Fibroblast of skin of right biceps (primary cell): Measurements from ENCODE around the gene RPUSD4.
"Not testable (repeated sequence)": the region's sequence is repeated elsewhere in the genome, so short reads cannot be mapped to it uniquely, and the experiment has no call there.

Experiments
- DNase-seq: peaks from one replicate; pipeline ENCODE4 v3.0.0-alpha.2; 2013

The RPUSD4 gene

GRCh38 chr11:126211236-126212088 lies at the start of gene RPUSD4, which contains the start of gene FAM118B:
Gene RPUSD4, minus strand, starts transcription at chr11:126211650. Its CDS starts 12 bp downstream, at chr11:126211638.
Gene FAM118B, plus strand, starts transcription at chr11:126211782. Its CDS starts 23,220 bp downstream, at chr11:126235002.
- peak; percentile 96 for DNase-seq

- peak; percentile 53 for DNase-seq
Measured at GRCh38 chr11:126257764-126258163, 46.3 kb upstream of the RPUSD4 start.

GRCh38 chr11:126257144-126257543 lies 45.7 kb upstream of the RPUSD4 start:
- no peak for DNase-seq

- DNase-seq: no peak
Measured at GRCh38 chr11:126256216-126256615, 44.8 kb upstream of the RPUSD4 start.

GRCh38 chr11:126255507-126255906 lies 44.1 kb upstream of the RPUSD4 start:
- DNase-seq: not testable (repeated sequence)

- DNase-seq: no peak
Measured at GRCh38 chr11:126254819-126255218, 43.4 kb upstream of the RPUSD4 start.

GRCh38 chr11:126253265-126253664 lies 41.8 kb upstream of the RPUSD4 start:
- DNase-seq: no peak

- DNase-seq: no peak
Measured at GRCh38 chr11:126246636-126247035, 35.2 kb upstream of the RPUSD4 start.

GRCh38 chr11:126233391-126233790 lies 21.9 kb upstream of the RPUSD4 start:
- DNase-seq: peak; percentile 10

GRCh38 chr11:126232683-126233082 lies 21.2 kb upstream of the RPUSD4 start:
- no peak for DNase-seq

GRCh38 chr11:126231725-126232459 lies 20.4 kb upstream of the RPUSD4 start:
- DNase-seq: no peak

- peak; percentile 45 for DNase-seq
Measured at GRCh38 chr11:126229858-126230540, 18.5 kb upstream of the RPUSD4 start.

- DNase-seq: no peak
Measured at GRCh38 chr11:126226334-126227084, 15.1 kb upstream of the RPUSD4 start.

- DNase-seq: no peak
Measured at GRCh38 chr11:126225295-126225665, 13.8 kb upstream of the RPUSD4 start.

- DNase-seq: no peak
Measured at GRCh38 chr11:126224647-126225294, 13.3 kb upstream of the RPUSD4 start.

GRCh38 chr11:126219547-126219946 lies 8.1 kb upstream of the RPUSD4 start:
- no peak for DNase-seq

GRCh38 chr11:126217491-126217890 lies 6.0 kb upstream of the RPUSD4 start:
- no peak for DNase-seq

GRCh38 chr11:126216526-126217305 lies 5.3 kb upstream of the RPUSD4 start:
- no peak for DNase-seq

GRCh38 chr11:126214841-126215240 lies 3.4 kb upstream of the RPUSD4 start:
- DNase-seq: no peak

- no peak for DNase-seq
Measured at GRCh38 chr11:126214441-126214840, 3.0 kb upstream of the RPUSD4 start.

- no peak for DNase-seq
Measured at GRCh38 chr11:126212089-126212660, 725 bp upstream of the RPUSD4 start.
